Measurements from ENCODE around the gene PCED1A.
"Not testable (repeated sequence)": the region's sequence is repeated elsewhere in the genome, so short reads cannot be mapped to it uniquely, and the experiment has no call there.

PCED1A gene

DNA sequence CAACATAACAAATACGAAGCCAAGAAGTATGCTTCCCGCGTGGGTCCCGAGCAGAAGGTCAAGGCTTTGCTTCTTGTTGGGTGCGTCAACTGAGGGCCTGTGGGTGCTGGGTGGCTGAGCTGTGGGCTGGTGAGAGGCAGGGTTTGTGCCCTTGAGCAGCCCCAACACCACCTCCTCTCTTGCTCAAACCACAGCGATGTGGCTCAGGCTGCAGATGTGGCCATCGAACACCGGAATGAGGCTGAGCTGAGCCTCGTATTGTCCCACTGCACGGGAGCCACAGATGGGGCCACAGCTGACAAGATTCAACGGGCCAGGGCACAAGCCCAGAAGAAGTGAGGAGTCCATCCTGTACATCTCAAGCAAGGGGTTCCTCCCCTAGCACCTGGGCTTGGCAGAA is 25.8 kb upstream of the PCED1A start:
- DNase-seq (ENCODE audit: low read depth, low spot score), result no peak

DNA sequence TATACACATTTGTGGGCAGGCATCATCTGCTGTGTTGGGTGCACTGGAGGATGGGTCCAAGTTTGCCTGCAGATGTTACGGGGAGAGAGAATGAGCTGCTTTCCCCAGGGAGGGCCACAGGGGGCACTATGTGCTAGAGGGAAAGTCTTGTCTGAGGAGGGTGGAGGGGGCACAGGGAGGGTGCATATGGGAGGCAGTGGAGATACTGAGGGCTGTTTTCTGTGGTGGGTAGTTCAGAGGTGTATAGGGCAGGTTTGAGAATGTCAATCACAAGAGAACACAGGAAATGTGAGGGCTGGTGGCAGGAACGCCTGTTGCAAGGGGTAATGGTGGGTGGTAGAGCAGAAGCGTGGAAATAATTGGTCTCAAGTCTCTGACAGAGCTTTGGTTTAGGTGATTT is 25.2 kb upstream of the PCED1A start:
- no peak for DNase-seq (ENCODE audit: low read depth, low spot score)

DNA sequence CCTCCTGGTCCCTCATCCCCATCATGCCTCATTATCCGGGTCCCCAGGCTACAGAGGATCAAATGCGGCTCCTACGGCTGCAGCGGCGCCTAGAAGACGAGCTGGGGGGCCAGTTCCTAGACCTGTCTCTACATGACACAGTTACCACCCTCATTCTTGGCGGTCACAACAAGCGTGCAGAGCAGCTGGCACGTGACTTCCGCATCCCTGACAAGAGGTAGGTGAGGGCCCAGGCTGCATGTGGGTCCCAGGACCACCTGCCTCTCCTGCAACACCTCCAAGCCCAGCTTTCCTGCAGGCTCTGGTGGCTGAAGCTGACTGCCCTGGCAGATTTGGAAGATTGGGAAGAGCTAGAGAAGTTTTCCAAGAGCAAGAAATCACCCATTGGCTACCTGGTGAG is 24.6 kb upstream of the PCED1A start:
- no peak for DNase-seq (ENCODE audit: low read depth, low spot score)

DNA sequence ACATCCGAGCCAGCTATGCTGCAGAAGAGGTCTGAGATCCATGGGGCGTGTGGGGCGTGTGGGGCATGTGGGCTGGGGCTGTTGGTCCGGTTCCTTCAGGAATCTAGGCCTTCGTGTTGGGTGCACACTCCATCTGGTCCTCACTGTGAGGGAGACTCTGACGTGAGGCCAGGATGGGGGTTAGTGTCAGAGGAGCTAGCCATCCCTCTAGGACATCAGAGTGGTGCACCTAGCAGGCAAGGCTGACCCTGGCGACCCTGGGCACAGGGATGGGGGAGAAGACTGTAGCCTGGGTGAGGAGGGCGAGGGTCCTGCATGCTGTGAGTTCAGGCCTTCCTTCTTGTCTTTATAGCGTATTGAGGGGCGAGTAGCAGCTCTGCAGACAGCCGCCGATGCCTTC is 24.2 kb upstream of the PCED1A start:
- DNase-seq (ENCODE audit: low read depth, low spot score), result no peak

DNA sequence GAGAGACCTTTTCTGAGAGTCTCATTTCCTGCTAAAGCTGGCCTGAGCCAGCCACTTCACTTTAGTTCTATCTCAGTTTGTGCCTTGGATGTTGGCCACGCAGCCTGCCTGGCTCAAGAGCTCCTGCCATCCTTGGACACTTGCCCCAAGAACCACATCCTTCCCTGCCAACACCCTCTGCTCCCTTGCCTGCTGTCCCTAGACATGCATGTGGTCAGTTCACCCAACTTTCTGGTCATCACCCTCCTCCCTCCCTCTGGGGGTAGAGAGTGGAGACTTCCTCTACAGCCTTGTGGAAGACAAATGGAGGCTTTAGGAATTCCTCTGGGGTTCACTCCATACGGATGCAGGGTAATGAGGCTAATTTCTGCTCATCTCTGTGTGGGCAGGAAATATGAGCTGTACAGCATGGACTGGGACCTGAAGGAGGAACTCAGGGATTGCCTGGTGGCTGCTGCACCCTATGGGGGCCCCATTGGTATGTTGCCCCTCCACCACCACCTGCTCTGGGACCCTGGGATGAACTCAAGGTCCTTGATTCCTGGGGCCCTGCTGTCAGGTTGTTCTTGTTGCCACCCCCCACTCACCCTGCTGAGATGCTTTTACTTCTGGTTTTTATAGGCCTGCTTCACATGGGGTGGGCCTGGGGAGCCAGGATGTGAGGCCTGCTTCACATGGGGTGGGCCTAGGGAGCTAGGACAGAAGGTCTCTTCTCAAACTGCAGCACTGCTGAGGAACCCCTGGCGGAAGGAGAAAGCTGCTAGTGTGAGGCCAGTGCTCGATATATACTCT is 19.1 kb upstream of the PCED1A start:
- DNase-seq (ENCODE audit: low read depth, low spot score), result no peak

DNA sequence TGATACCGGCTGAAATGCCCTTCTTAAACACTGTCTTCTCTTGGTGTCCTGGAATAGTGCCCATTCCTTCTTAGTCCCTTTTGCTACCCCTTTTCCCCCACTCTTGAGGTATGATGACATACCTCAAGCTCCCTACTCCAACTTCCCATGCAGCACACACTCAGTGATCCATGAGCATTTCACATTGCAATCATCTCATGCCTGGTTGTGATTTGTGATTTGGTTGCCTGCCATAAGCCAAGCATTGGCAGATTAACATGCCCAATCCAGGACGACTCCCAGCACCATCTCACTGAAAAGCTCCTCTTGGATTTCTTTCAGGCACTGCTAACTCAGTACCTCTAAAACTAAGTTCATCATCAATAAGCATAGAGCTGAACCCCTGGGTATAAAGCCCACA is 18.1 kb upstream of the PCED1A start:
- DNase-seq (ENCODE audit: low read depth, low spot score), result no peak

DNA sequence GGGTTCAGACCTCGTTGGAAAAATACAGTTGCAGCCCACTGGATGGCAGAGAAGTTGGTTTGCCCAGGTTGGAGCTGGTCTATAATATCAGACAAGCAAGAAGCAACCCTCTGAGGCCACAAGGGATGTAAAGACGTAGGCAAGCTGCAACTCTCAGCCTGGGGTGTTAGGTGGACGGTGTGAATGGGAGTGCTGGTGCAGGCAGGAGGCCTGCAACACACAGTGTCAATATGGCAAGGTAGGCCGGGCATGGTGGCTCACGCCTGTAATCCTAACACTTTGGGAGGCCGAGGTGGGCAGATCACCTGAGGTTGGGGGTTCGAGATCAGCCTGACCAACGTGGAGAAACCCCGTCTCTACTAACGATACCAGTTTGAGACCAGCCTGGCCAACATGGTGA is 10.6 kb upstream of the PCED1A start:
- DNase-seq (ENCODE audit: low read depth, low spot score), result no peak

DNA sequence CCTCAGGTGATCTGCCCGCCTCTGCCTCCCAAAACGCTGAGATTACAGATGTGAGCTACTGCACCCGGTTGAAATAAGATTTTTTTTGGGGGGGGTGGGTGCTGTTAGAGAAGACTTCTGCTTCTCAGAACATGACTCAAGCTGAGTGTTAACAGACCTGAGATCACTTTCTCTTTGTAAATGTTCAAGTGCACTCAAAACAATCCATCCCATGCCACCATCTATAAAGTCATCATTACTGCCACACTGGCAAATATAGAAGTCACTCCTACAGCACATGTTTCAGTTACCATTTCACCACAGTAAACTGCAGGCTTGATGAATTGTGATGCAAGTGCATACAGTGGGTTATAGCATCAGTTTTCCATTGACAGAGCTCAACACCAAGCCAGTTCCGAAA is 9.1 kb upstream of the PCED1A start:
- no peak for DNase-seq (ENCODE audit: low read depth, low spot score)

DNA sequence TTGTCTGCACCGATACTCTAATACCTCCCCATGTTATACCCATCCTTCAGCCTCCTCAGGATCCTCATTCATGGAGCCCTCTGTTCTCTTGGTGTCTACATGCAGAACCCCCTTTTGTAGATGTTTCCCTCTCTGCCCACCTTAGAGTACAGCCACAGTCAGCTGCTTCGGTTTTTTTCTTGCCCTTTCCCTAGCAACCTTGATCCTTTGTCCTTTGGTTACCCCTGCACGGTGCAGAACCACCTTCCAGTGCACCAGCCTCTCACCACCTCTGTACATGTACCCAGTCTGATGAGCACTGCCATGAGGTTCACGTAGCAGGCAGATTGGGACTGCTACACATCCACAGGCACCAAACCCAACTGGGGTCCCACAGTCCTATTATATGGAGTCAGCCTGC is 7.3 kb upstream of the PCED1A start:
- DNase-seq (ENCODE audit: low read depth, low spot score), result no peak

DNA sequence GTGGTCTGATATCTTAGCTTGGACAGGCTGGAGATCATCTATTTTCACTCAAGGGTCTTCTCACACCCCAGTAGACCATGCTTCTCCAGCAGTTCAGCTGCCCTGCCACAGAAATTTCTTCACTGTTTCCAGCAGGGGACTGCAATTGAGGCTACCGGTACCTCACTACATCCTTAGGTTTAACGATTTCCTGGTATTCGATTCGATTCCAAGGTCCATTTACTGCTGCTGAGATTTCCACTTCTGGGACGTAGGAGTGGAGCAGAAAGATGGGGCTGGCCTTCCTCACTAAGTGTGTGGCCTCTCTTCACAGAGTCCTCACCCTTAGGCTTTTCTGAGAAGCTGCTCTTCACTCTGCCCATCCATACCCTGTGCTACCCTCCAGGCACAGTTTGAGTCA is 6.2 kb upstream of the PCED1A start:
- no peak for DNase-seq (ENCODE audit: low read depth, low spot score)

DNA sequence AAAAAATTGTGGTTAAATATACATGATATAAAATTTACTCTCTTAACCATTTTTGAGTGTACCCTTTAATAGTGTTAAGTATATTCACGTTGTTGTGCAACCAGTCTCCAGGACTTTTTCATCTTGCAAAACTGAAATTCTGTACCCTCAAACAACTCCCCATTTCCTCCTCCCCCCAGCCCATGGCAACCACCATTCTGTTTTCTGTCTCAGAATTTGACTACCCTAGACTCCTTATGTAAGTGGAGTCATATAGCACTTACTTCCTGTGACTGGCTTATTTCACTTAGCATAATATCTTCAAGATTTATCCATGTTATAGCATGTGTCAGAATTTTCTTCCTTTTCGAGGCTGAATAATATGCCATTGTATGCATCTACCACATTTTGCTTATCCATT is 5.2 kb upstream of the PCED1A start:
- DNase-seq (ENCODE audit: low read depth, low spot score), result no peak

DNA sequence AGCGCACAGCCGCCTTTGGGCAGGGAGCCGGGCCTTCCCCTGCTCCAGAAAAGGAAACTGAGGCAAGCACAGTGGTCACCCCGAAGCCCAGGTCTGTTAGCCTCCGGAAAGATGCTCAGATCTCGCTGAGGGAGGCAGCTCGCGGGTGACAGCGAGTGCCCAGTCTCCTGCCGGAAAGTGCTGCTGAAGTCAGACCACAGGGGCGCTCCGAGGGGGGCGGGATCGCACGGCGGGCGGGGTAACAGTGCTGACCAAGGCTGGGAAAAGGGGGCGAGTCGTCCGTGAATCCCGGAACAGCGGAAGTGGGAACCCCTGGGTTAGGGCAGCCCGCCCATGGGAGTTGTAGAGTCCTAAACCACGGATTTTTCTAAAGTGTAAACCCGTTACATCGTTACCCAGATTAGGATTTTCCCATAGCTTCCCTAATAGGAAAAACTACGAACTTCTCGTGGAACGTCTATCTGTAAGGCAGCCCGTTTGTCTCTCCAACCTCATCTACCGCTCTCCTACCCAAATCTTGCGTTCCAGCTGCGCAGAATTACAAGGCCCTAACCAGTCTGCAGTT is 594 bp upstream of the PCED1A start:
- DNase-seq (ENCODE audit: low read depth, low spot score), result no peak

DNA sequence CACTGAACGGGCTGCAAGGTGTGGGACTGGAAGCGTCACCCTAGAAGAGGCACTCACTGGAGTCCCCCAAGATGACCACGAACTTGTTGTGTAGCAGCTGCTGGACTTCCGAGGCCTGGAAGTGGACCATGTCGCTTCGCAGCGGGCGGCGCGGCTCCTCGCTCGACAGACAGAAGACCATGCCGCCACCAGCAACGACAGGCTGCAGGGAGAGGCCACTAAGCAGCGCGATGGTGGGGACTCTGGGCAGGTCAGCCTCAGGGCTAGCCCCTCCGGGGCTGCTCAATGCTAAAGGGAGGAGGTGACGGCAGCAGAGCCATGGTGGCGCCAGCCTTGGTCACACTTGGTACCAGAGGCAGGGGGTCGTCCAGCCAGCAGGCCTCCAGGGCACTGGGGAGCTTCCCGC is 720 bp downstream of the PCED1A start:
- no peak for DNase-seq (ENCODE audit: low read depth, low spot score)

DNA sequence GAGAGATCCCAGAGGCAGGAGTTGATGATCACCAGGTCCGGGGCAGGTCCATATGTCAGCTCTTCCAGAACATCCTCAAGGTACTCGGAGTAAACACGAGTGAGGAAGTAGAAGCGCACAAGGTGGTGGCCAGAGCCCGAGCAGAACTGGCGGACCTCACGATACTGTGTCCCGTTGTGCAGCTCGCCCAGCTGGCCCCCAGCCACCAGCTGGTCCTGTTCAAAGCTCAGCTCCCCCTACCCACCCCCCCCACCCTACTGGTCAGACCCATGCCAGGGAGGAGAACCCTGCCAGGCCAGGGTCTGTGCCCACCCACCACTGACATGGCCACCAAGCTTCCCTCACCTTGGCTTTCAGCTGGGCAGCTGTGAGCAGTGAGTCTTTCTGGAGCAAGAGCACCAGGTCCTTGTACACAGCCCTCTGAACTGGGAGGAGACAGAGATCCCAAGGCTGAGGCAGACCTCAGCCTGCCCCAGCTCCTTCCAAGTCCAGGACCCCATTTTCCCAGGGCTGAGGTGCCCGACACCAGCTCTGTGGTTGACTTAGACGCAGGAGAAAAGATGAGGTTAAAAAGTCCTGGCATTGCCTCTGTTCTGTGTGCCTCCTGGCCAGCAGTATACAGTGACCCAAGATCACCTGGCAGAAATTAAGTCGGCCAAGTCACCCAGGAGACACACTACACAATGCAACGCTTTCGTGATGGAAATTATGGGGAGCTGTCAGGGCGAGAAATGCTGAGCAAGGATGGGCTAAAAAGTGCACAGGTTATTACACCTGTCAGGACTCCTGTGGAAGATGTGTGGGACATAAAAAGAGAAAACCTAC is 1.4 kb downstream of the PCED1A start:
- no peak for DNase-seq (ENCODE audit: low read depth, low spot score)

DNA sequence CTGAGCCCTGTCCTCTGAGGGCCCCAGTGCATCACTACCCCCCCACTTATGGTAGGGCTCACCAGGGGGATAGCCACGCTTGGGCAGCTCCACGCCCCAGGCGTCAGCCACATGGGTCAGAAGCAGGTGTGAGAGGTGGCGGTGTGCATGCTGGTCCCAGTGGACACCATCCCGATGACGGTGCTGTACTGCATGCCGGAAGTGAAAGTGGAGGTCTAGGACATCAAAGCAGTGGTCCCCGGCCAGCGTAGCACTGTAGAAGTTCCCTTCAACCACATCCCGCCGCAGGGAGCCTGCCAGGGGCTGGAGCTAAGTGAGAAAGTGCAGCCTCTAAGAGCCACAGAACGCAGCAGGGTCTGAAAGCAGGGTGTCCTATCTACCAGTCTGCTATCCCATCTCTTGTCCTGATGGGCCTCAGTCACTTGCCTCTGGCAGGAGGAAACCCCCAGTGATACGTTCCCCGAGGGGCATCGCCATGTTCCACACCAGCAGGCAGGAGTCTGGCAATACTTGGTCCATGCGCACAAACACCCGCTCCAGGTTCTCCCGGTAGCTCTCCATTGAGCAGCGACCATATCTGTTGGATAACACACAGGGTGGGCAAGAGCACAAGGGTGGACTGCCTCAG is 2.2 kb downstream of the PCED1A start:
- no peak for DNase-seq (ENCODE audit: low read depth, low spot score)

DNA sequence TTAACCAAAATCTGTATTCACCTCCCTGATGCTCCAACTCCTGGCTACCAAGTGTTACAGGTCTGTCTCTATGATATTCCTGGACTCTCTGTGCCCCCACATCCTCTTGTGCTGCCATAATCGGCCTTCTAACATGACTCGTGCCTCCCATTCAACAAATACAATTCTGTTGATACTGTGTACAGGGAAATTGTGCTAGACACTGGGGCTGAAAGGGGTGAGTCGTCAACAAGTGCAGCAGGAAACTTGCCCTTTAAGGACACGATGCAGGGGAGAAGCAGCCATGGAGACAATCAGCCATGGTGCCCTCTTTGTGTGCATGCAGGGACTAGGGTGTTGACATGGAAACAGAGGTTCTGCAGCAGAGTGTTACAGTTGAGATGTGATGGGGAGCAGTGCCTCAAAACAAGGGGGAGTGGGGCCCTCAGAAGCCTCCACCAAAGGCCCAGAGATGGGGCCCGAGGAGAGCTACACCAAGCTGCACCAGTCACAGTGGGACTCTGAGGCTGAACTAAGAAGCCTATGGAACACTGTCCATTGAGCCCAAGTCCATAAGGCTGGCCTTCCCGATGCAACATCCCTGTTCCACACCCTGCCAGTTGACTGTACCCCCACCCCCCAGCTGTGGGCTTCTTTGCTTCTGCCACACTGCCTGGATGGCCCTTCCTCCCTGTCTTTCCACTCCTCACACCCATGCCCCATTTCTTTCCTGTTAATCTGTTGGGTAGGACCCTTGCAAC is 3.1 kb downstream of the PCED1A start:
- DNase-seq (ENCODE audit: low read depth, low spot score), result no peak

DNA sequence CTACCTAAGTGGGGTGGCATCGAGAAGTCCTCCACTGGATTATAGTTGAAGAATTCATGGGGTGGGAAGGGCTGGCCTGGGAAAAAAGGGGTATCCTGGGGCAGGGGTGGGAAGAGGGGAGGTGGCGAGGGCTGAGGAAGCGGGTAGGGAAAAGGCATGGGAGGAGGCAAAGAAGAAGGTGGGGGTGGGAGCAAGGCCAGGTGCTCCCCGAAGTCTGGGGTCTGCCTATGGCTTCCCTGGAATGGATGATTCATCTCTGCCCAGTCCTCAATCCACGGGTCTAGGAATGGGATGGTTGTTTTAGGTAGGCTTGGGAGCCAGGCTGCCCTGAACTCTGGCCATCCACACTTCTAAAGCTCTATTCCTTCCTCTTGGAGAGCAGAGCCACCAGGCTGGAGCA is 4.4 kb downstream of the PCED1A start:
- no peak for DNase-seq (ENCODE audit: low read depth, low spot score)

DNA sequence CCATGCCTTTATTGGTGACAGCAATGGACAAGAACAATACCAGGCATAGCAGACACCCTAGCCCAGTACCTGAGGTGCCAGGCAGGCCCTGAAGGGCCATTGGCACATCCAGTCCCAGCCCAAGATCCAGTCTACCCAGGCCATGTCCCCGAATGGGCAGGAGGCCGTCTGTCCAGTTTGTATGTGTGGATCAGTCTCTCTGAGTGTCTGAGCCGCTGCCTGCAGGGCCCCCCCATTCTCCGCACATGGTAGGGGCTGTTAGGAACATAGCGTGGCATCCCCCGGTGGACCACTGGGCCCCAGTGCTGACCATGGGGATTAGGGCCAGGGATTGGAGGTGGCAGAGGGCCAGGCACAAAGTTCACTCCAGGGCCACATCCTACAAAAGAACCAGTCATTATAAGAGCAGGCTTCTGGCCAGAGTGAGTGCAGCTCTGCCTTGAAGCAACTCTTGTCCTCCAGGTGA is 5.1 kb downstream of the PCED1A start:
- DNase-seq (ENCODE audit: low read depth, low spot score), result no peak

DNA sequence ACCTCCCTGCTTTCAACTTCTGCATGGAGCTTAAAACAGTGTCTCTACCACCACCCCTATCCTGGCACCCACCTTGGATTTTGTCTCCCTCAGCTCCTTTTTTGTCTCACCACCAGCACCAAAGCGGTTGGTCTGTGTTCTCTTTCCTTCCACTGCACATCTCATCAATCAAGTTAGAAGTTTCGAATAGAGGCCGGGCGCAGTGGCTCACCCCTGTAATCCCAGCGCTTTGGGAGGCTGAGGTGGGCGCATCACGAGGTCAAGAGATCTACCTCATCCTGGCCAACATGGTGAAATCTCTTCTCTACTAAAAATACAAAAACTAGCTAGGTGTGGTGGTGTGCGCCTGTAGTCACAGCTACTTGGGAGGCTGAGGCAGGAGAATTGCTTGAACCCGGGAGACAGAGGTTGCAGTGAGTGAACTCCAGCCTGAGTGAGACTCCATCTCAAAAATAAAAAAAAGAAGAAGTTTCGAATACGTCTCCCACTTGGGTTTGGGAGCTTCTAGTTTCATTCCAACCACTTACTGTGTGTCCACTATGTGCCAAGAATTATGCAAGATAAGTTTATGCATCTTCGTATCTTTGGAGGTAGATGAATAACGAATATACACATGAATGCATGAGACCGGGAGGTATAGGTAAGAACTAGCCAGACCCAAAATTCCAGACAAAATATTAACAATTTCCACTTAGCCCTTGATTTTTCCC is 5.9 kb downstream of the PCED1A start:
- DNase-seq (ENCODE audit: low read depth, low spot score), result no peak

DNA sequence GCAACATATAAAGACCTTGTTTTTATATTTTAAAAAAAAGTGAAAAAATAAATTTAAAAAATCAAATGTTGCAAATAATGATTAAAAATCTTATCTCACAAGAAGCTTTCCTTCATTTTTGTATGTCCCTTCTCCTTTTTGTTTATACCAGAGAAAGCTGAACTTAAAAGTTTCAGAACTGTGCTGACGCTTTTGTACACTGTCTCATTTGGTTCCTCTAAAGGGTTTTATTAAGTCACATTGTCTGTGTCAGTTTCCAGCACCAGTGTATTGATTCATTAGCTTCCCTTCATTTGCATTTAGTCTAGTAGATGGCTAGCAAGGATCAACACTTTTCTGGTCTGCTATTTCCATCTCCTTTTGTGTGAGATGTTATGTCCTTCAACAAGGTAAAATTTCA is 6.7 kb downstream of the PCED1A start:
- no peak for DNase-seq (ENCODE audit: low read depth, low spot score)

DNA sequence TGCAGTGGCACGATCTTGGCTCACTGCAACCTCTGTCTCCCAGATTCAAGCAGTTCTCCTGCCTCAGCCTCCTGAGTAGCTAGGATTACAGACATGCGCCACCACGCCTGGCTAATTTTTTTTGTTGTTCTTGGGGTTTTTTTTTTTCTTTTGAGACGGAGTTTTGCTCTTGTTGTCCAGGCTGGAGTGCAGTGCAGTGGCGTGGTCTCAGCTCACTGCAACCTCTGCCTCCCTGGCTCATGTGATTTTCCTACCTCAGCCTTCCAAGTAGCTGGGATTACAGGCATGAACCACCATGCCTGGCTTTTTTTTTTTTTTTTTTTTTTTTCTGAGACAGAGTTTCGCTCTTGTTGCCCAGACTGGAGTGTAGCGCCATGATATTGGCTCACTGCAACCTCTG is 9.2 kb downstream of the PCED1A start:
- DNase-seq (ENCODE audit: low read depth, low spot score), result not testable (repeated sequence)

All from activated CD4-positive, CD25-positive, alpha-beta regulatory T cell treated with anti-CD3 and anti-CD28 coated beads, Interleukin-2, amount 50 U/mL, for 16 hours (primary cell).